Hepatic stellate cell (primary cell): ENCODE results near the gene BMPR1A.
"Not testable (repeated sequence)": the region's sequence is repeated elsewhere in the genome, so short reads cannot be mapped to it uniquely, and the experiment has no call there.

Experiments
- DNase-seq: peaks from one replicate; pipeline ENCODE4 v3.0.0; 2011; ENCODE audit warnings: low spot score

The BMPR1A gene

GRCh38 chr10:86941991-86942421, 185.6 kb downstream of the BMPR1A start:
- no peak for DNase-seq

- no peak for DNase-seq
Measured at GRCh38 chr10:86942441-86943315, 186.3 kb downstream of the BMPR1A start.

- no peak for DNase-seq
Measured at GRCh38 chr10:86943316-86944030, 187.1 kb downstream of the BMPR1A start.

GRCh38 chr10:86944031-86944419, 187.6 kb downstream of the BMPR1A start:
- DNase-seq: no peak

DNA sequence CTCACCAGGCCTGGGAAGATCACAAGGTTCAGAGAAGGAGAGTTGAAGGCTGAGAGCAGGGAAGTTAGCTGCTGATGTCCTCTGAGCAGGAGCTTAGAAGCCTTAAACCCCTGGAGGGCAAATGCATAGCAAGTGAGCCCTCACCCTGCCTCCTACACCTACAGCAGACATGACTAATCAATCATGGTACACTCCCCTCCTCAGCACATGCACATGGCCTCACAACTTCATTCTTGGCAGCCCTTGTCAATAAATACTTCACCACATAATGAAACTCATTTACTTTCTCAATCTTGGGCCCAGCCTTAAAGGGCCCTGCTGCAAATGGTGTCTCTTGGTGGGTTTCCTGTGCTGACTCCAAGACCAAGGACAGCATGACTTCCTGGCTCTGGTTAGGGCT, 188.1 kb downstream of the BMPR1A start:
- no peak for DNase-seq

- no peak for DNase-seq
Measured at GRCh38 chr10:86944907-86945306, 188.5 kb downstream of the BMPR1A start.

GRCh38 chr10:86945361-86946212, 189.2 kb downstream of the BMPR1A start:
- DNase-seq: no peak

DNA sequence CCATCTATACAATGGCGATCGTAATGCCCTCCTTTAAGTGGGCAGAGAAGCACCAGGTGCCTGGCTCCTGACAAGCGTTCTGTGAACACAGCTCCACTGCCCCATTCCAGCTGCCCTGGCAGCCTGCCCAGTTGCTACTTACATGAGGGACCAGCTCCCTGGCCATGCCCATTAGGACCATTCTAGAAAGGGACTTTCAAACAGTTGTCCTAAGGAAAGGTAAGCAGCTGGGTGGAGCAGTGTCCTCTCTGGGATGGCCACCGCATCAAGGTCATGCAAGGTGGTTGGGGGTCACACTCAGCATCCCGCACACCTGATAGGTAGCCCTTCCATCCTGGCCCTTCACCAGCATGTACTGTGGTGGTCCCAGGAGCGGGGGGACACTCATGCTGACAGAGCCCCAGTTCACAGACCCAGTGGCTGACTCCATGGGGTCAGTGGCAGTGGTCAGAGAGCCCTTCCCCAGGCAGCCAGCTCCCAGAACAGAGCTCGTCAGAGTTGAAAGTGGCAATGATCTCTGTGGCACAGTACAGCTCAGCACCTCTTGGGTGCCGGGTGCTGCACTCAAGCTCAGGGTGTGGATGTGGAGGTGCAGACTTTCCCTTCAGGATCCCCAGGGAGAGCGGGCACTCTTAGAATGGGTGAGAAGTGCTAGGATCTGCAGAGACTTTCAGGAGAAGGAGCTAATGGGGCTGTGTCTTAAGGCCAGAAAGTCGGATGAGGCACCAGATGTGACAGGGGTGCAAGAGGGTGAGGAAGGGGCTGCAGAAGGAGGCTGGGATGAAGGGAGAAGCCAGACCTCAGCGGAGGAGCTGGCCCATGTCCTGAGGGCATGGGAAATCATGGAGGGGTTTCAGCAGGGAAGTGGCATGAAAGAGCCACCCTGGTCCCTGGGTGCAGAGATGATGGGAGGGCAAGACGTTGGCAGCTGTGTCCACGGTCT, 190.1 kb downstream of the BMPR1A start:
- DNase-seq: no peak

- not testable (repeated sequence) for DNase-seq
Measured at GRCh38 chr10:86947806-86948205, 191.4 kb downstream of the BMPR1A start.

- DNase-seq: no peak
Measured at GRCh38 chr10:86950349-86950748, 193.9 kb downstream of the BMPR1A start.

DNA sequence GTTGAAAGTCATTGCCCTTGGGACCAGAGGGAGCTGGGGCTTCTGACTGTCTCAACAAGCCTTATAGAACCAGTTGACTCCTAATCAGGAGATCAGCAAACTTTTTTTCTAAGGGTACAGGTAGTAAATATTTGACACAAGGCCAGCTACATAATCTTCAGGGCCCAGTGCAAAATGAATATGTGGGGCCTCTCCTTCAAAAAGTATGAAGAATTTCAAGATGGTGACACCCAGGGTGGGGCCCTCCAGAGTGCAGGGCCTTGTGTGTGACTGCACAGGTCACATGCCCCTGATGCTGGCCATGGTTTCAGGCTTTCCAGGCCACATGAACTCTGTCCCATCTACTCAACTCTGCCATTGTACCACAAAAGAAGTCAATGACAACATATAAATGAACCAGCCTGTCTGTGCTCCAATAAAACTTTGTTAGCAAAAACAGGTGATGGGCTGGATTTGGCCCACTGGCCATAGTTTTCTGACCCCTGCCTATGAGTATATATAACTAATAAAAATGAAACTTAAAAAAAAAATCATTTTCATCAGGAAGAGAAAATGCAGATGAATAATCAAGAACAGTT, 194.9 kb downstream of the BMPR1A start:
- DNase-seq: no peak

GRCh38 chr10:86952106-86952505, 195.7 kb downstream of the BMPR1A start:
- DNase-seq: no peak

- not testable (repeated sequence) for DNase-seq
Measured at GRCh38 chr10:86952697-86953096, 196.3 kb downstream of the BMPR1A start.

GRCh38 chr10:86953747-86954680, 197.6 kb downstream of the BMPR1A start:
- DNase-seq: peak; percentile 63

GRCh38 chr10:86954681-86955500, 198.5 kb downstream of the BMPR1A start:
- DNase-seq: no peak

- no peak for DNase-seq
Measured at GRCh38 chr10:86955501-86956194, 199.2 kb downstream of the BMPR1A start.

DNA sequence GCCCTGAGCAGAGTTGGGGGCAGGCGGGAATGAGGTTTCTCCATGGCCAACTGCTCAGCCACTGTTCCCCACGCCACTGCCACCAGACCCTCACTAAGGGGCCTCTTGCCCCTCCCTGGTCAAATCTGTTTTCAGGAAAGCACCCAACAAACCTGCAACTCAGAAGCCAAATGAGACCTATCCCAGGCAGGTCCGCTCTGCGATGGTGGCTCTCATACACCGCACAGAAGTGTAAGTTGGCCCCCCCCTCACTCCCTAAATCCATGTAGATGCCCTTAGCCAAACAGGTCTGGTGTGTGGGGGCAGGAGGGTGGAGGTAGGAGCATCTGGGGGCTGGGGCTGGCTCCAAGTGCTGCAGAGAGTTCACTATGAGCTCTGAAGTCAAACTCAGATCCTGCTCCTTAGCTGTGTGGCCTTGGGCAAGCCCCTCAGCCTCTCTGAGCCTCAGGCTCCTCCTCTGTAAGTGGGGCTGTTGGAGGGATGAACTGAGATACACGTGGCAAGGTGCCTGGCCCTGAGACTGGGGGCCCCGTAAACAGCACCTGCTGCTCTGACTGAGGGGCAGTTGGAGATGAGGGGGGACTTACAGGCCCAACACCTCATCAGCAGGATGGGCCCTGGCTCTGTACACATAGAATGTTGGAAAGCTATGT, 199.9 kb downstream of the BMPR1A start:
- DNase-seq: no peak
